Activated CD8-positive, alpha-beta memory T cell treated with anti-CD3 and anti-CD28 coated beads for 24 hours (primary cell): ENCODE data around the gene KLHL22.
"Not testable (repeated sequence)": the region's sequence is repeated elsewhere in the genome, so short reads cannot be mapped to it uniquely, and the experiment has no call there.

Experiments used
- DNase-seq: peaks from one replicate; pipeline ENCODE4 v3.0.0-alpha.2; 2020

Gene KLHL22

GRCh38 chr22:20415241-20415640, 80.4 kb downstream of the KLHL22 start:
- not testable (repeated sequence) for DNase-seq

- no peak for DNase-seq
These were observed 81.1 kb downstream of the KLHL22 start for GRCh38 chr22:20414450-20414849.

GRCh38 chr22:20414059-20414440, 81.5 kb downstream of the KLHL22 start:
- no peak for DNase-seq

- no peak for DNase-seq
These were observed 82.2 kb downstream of the KLHL22 start for GRCh38 chr22:20413217-20414058.

- DNase-seq = no peak
These were observed 83.0 kb downstream of the KLHL22 start for GRCh38 chr22:20412474-20413216.

- DNase-seq = peak; percentile 4
These were observed 86.2 kb downstream of the KLHL22 start for GRCh38 chr22:20409385-20409784.

- no peak for DNase-seq
These were observed 86.7 kb downstream of the KLHL22 start for GRCh38 chr22:20408891-20409290.

- peak; percentile 15 for DNase-seq
These were observed 87.8 kb downstream of the KLHL22 start for GRCh38 chr22:20407829-20408228.

- DNase-seq = no peak
These were observed 88.7 kb downstream of the KLHL22 start for GRCh38 chr22:20406686-20407408.

GRCh38 chr22:20405931-20406685, 89.5 kb downstream of the KLHL22 start:
- no peak for DNase-seq

GRCh38 chr22:20405291-20405930, 90.2 kb downstream of the KLHL22 start:
- DNase-seq = no peak

GRCh38 chr22:20404881-20405280, 90.7 kb downstream of the KLHL22 start:
- DNase-seq = no peak

- no peak for DNase-seq
These were observed 91.8 kb downstream of the KLHL22 start for GRCh38 chr22:20403779-20404140.

GRCh38 chr22:20402960-20403778, 92.4 kb downstream of the KLHL22 start:
- no peak for DNase-seq

GRCh38 chr22:20401376-20402014, 94.1 kb downstream of the KLHL22 start:
- no peak for DNase-seq

- DNase-seq = no peak
These were observed 94.8 kb downstream of the KLHL22 start for GRCh38 chr22:20400606-20401375.

- DNase-seq = no peak
These were observed 95.6 kb downstream of the KLHL22 start for GRCh38 chr22:20399866-20400605.

GRCh38 chr22:20398420-20398819, 97.2 kb downstream of the KLHL22 start:
- DNase-seq = no peak

GRCh38 chr22:20397498-20397897, 98.1 kb downstream of the KLHL22 start:
- DNase-seq = no peak
